HG03571 (cell line): ENCODE results near the gene KCNQ5.

Experiments
- ATAC-seq: cut with Tn5 transposase; IDR thresholded peaks from one replicate; pipeline ENCODE4 v1.9.1; 2021; ENCODE audit not compliant: unreplicated experiment

The KCNQ5 gene

GRCh38 chr6:72675396-72675795 is 53.5 kb downstream of the KCNQ5 start:
- no peak for ATAC-seq

- ATAC-seq, result no peak
These were observed 55.1 kb downstream of the KCNQ5 start for GRCh38 chr6:72676995-72677394.

DNA sequence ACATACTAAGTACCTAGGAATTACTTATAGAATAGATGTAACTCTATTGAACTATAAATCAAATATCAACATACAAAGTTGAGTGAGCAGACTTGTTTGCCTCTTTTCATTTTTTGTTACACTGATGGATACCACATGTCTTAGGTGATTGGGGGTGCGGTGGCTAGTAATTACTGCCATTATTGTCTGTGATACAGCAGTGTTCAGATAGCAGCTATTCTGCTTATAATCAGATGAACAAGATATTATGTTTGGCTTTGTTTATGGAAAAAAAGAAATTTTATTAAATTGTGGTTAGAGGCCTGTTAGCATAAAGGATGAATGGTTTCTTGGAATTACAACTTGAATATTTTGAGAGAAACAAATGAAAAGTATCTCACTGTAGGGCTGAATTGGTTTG is 55.9 kb downstream of the KCNQ5 start:
- no peak for ATAC-seq

DNA sequence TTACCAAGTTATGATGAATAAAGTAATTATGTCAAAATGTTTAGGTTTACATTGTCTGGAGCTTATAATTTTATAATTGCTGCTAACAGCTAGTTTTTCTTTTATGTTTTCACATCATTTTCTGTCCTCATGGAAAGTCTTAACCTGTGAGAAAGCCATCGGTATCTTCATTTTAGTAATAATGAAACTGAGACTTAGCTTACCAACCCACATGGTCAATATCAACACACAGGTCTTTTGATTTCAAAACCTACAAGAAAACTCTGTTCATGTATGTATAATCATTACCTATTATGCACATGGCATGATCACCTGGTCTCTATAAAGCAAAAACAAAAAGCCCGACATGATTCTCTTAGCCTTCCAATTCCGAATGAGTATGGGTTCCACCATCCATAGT is 61.9 kb downstream of the KCNQ5 start:
- peak; percentile 91 for ATAC-seq

GRCh38 chr6:72689107-72689954 is 67.5 kb downstream of the KCNQ5 start:
- peak; percentile 88 for ATAC-seq

GRCh38 chr6:72691249-72691648 is 69.4 kb downstream of the KCNQ5 start:
- no peak for ATAC-seq

DNA sequence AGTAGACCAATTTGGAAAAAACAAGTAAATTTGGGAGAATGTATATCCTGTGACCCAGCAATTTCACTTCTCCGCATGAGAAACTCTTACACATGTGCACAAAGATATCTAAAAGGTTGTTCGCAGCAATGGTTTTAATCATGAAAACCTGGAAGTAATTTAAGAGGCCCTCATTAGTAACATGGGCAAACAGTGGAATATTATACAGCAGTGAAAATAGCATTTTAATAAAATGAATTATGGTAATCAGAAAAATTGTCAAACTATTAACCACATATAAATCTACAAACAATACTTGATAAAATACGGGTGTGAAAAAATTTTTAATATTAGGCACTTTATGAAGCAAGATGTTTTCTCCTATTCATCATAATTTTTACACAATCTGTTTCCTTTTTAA is 74.2 kb downstream of the KCNQ5 start:
- ATAC-seq, result no peak

DNA sequence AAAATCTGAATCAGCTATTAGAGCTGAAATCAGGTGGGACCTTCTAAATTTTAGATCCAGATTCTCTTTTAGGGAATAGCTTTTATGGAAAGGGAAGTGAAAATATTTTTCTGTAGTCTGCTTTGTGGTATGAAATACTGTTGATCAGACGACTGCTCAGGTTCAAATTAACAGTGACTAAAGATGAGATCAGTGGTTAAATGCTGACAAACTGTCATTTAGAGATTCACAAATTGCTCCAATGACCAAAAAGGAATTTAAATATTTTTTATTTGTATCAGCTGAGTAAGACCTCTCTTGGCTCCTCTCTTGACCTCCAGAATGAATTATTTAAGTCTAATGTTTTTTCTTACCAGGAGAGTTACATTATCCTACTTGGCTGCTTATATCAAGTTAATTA is 77.3 kb downstream of the KCNQ5 start:
- ATAC-seq, result no peak

GRCh38 chr6:72702421-72702820 is 80.6 kb downstream of the KCNQ5 start:
- no peak for ATAC-seq

DNA sequence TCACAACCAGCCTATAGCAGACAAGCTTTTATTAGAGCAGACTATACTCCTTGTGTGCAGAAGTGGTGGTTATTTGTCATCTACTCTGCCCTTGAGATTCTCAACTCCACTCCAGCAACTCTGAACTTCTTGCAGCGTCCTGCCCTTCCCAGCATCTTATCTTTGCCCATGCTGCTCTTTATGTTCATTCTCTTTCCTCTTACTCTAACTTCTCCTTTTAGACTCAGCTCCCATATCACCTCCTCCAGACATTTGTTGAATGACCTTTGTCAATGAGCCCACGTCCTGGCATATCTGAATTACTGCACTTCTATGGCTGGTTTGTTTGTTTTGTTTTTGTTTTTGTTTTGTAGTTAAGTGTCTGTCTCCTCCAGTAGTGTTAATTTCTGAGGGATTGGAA is 81.2 kb downstream of the KCNQ5 start:
- no peak for ATAC-seq

DNA sequence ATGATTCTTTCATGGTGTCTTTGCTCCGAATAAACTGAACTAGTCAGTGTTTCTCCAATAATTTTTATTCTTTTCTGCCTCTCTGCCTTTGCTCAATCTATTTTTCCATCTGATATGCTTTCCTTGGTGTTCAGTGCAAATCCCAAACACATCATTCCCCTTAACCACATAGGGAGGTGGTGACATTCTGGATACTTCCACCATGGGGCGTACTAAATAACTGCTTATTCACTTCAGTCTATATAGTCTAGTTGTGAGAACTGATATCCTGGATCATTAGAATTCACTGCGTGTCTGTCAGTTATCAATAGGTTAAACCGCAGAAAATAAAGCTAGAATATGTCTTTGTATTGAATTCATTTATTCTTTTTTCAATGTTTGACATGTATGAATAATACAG is 83.1 kb downstream of the KCNQ5 start:
- ATAC-seq, result no peak

- no peak for ATAC-seq
These were observed 87.6 kb downstream of the KCNQ5 start for GRCh38 chr6:72709431-72709830.

DNA sequence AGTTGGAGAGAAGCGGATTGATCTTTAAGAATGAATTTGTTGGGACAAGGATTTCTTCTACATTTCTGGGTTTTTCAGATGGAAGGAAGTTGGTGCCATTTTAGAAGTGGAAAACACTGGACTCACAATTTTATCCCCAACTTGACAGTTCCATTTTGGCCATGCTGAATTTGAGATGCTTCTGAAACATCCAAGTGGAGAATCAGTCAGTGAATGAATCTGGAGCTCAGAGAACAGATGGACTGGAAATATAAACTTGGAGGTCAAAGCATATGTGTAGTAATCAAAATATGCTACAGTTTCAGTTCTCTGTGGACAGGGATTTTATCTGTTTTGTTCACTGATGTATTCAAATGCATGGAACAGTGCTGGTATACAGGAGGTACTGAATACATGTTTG is 89.9 kb downstream of the KCNQ5 start:
- no peak for ATAC-seq

- no peak for ATAC-seq
These were observed 91.0 kb downstream of the KCNQ5 start for GRCh38 chr6:72712910-72713309.

DNA sequence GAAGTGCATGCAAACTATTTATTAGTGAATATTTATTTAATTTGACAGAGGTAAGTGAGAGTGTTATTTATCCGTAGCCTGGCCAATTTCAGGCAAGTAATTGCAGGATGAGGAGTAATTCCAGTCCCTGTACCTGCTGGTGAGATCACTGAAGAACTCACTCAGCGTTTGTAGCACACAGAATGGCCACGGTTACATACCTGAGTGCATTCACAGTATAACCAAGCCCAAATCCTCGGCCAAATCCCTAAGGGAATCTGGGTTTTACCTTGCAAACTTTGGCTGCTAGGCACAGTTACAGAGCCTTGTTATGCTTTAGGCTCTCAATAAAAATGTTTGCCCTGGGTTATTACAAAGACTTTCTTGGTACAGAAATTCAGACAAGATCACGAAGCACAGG is 93.3 kb downstream of the KCNQ5 start:
- ATAC-seq, result no peak

DNA sequence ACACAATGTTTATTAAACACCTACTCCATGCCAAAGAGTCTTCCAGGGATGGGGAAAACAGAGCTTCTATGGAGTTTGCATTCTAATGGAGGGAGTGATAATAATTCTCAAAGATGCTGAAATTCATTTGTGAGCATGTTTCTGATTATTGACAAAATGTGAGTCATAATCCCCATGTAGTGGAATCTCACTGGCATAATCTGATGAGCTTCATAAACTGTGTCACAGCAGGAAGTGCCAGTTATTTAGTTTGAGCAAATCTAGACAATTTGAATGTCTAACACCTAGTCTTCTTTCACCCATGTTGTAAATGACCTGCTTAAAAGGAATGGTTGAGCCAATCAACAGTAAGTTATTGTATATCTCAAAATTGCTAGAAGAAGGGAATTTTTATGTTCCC is 95.1 kb downstream of the KCNQ5 start:
- ATAC-seq, result no peak

GRCh38 chr6:72720464-72720863 is 98.6 kb downstream of the KCNQ5 start:
- ATAC-seq, result no peak

DNA sequence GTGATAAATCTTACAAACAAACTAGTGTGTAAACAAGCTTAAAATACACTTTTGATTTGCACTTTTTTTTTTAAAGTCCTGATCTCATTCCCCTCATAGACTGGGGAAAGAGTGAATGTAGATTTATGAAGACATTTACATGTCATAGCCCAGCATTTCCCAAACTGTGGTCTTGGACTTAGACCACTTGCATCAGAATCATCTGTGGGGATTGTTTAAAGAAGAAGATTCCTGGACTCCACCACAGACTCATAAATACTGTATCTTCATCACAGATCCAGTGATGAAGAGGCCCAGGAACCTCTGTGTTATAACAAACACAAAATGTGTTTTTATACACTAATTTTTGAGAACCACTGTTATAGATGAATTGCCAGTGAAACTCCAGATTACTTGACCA is 99.5 kb downstream of the KCNQ5 start:
- no peak for ATAC-seq

DNA sequence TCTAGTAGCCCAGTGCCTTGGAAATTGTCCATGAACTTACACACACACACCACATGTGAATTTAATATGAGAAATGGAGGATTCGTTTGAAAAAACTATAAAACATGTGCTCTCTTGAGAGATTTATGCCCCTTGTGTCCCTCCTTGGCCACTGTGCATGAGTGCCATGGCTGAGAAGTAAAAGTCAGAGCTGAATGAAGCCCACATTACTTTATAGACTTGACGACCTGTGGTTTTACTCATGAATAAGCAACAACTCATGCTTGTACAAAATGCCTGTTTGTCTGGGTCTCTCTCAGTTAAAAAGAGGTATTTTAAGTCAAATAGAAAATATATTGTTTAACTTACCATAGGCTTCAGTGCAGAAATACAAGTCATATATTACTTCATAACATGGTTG is 102.7 kb downstream of the KCNQ5 start:
- ATAC-seq, result peak; percentile 97

- ATAC-seq, result no peak
These were observed 107.0 kb downstream of the KCNQ5 start for GRCh38 chr6:72728706-72729343.

DNA sequence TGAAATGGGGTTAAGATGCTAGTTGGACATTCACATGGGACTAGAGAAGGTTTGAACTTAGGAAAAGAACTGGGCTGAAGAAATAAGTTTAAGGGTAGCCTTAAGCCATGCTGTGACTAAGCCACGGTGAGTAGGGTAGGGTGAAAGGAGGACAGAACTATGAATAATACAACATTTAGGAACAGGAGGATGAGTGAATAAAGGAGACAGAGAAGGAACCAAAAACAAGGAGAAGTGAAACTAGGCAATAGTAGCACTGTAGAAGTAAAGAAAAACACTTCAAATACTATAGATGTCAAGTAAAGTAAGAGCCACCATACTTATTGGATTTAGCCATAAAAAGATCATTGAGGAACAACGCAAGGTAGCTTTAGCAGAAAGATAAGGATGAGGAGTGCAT is 111.2 kb downstream of the KCNQ5 start:
- no peak for ATAC-seq

DNA sequence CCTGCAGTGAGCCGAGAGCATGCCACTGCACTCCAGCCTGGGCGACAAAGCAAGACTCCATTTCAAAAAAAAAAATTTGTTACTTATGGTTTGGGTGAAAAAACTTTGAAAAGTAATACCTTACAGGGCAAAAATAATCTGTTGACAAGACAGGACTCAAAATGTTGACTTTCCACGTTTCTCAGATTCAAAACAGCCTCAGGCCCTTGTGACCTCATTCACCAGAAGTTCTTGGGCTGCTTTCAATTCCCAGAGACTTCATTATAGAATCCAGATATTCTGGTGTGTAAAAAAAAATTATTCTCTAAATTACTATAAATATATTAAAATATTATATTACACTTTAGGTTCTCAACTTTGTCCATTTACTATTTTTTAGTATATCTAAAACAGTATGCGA is 116.2 kb downstream of the KCNQ5 start:
- ATAC-seq, result no peak

DNA sequence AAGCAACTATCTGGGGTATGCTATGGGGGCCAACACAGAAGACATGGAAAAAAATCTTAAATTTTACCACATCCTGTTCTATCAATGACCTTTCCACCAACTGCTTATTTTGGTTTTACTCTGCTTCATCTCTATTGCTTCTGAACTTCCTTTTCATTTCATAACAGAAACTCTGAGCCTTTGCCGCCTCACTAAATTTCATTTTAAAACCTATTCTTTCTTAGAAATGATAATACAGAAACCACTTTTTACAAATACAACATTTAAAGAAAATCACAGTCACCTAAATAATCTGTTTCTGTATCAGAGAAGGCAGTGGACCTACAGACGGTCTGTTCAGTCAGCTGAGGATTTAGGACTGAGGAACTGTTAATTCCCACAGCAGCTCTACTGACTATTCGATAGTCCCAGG is 117.5 kb downstream of the KCNQ5 start:
- ATAC-seq, result peak; percentile 69
